HG03095 (cell line): Measurements from ENCODE around the gene KCNG2.
"Not testable (repeated sequence)": the region's sequence is repeated elsewhere in the genome, so short reads cannot be mapped to it uniquely, and the experiment has no call there.

ENCODE experiments used
- ATAC-seq: cut with Tn5 transposase; IDR thresholded peaks from one replicate; pipeline ENCODE4 v1.9.1; 2021; ENCODE audit warnings: moderate library complexity; ENCODE audit not compliant: unreplicated experiment

Gene KCNG2

GRCh38 chr18:79797518-79798345, at the start of gene KCNG2:
KCNG2 (plus strand) TSS chr18:79797938; CDS start chr18:79863668, 65,730 bp downstream.
- no peak for ATAC-seq

GRCh38 chr18:79748321-79749180, 49.2 kb upstream of the KCNG2 start:
- no peak for ATAC-seq

GRCh38 chr18:79749251-79750191, 48.2 kb upstream of the KCNG2 start:
- ATAC-seq, result no peak

GRCh38 chr18:79750980-79751571, 46.7 kb upstream of the KCNG2 start:
- ATAC-seq, result no peak

- not testable (repeated sequence) for ATAC-seq
These were observed 45.7 kb upstream of the KCNG2 start for GRCh38 chr18:79751918-79752578.

- ATAC-seq, result not testable (repeated sequence)
These were observed 44.8 kb upstream of the KCNG2 start for GRCh38 chr18:79752946-79753345.

- ATAC-seq, result no peak
These were observed 44.3 kb upstream of the KCNG2 start for GRCh38 chr18:79753391-79753851.

- no peak for ATAC-seq
These were observed 43.5 kb upstream of the KCNG2 start for GRCh38 chr18:79754022-79754761.

GRCh38 chr18:79754831-79755351, 42.8 kb upstream of the KCNG2 start:
- ATAC-seq, result no peak

GRCh38 chr18:79755496-79756142, 42.1 kb upstream of the KCNG2 start:
- no peak for ATAC-seq

GRCh38 chr18:79756143-79756500, 41.6 kb upstream of the KCNG2 start:
- ATAC-seq, result no peak

- ATAC-seq, result no peak
These were observed 40.9 kb upstream of the KCNG2 start for GRCh38 chr18:79756826-79757225.

- no peak for ATAC-seq
These were observed 37.4 kb upstream of the KCNG2 start for GRCh38 chr18:79760348-79760747.

- ATAC-seq, result no peak
These were observed 36.9 kb upstream of the KCNG2 start for GRCh38 chr18:79760881-79761280.

- ATAC-seq, result no peak
These were observed 34.3 kb upstream of the KCNG2 start for GRCh38 chr18:79763407-79763806.

- no peak for ATAC-seq
These were observed 33.6 kb upstream of the KCNG2 start for GRCh38 chr18:79764131-79764530.

GRCh38 chr18:79765491-79766245, 32.1 kb upstream of the KCNG2 start:
- ATAC-seq, result no peak

- no peak for ATAC-seq
These were observed 31.4 kb upstream of the KCNG2 start for GRCh38 chr18:79766308-79766707.
